SK-N-SH (cell line): Measurements from ENCODE around the gene CLEC18B. TPM values are rescaled to one million over a fixed set of nuclear protein-coding genes. Genes with fewer than 3 reads are reported as not detected.
"Not testable (repeated sequence)": the region's sequence is repeated elsewhere in the genome, so short reads cannot be mapped to it uniquely, and the experiment has no call there.

Experiments
- CTCF ChIA-PET: fragments of 300-600, 350-600 bp; formaldehyde crosslinking; extraction: SDS; loops from one replicate; lab custom pipeline; 2021; lab: Yijun Ruan, JAX
- POLR2A ChIA-PET: fragments of 350-600 bp; sonication (Branson Sonifier 250); formaldehyde crosslinking; extraction: SDS; loops from one replicate; lab custom pipeline; 2020; ENCODE audit warnings: antibody characterized with exemption, inconsistent platforms; lab: Yijun Ruan, JAX
- DNase-seq: peaks from one replicate; pipeline ENCODE4 v3.0.0; 2012
- H2AFZ ChIP-seq: fragments of 200-600 bp; sonication (generic); 2 replicates; pipeline ENCODE4 v1.8.1; 2016; ENCODE audit warnings: antibody characterized with exemption, mild to moderate bottlenecking, low read depth
- H3F3A ChIP-seq: fragments of 200-600 bp; sonication (generic); replicated peaks from 2 replicates; pipeline ENCODE3; 2016; ENCODE audit warnings: antibody characterized with exemption, mild to moderate bottlenecking; ENCODE audit not compliant: insufficient read depth
- H3K27ac ChIP-seq, 2 experiments: fragments of 200-500 bp in 1 of 2; fragments of 200-600 bp in 1 of 2; sonication (Bioruptor generic) in 1 of 2; sonication (generic), shearing (Covaris generic) in 1 of 2; 2 replicates each; pipeline versions ENCODE4 v1.5.1 to v1.6.1; 2014 to 2016; ENCODE audit warnings: low read depth in 2 of 2, inconsistent platforms in 1 of 2, low read length in 1 of 2, mild to moderate bottlenecking in 1 of 2, mixed read lengths in 1 of 2
- H3K27me3 ChIP-seq: fragments of 200-600 bp; sonication (generic), shearing (Covaris generic); 2 replicates; pipeline ENCODE4 v1.6.1; 2016; ENCODE audit warnings: mixed run types; ENCODE audit not compliant: insufficient read depth
- H3K36me3 ChIP-seq, 2 experiments: fragments of 200-500 bp in 1 of 2; fragments of 200-600 bp in 1 of 2; sonication (Bioruptor generic) in 1 of 2; sonication (generic) in 1 of 2; replicated peaks in 1 of 2; 2 replicates each; pipeline versions ENCODE3 to v1.5.1; 2014 to 2016; ENCODE audit warnings: low read length in 1 of 2, mild to moderate bottlenecking in 1 of 2; ENCODE audit not compliant: insufficient read depth in 2 of 2, control insufficient read depth in 1 of 2
- H3K4me1 ChIP-seq, 2 experiments: fragments of 200-500 bp in 1 of 2; fragments of 200-600 bp in 1 of 2; sonication (Bioruptor generic) in 1 of 2; sonication (generic), shearing (Covaris generic) in 1 of 2; 2 replicates each; pipeline versions ENCODE4 v1.5.1 to v1.6.1; 2014 to 2016; ENCODE audit warnings: low read depth in 1 of 2, low read length in 1 of 2, mixed run types in 1 of 2; ENCODE audit not compliant: insufficient read depth in 2 of 2, control insufficient read depth in 1 of 2
- H3K4me2 ChIP-seq: fragments of 200-600 bp; sonication (generic), shearing (Covaris generic); 2 replicates; pipeline ENCODE4 v1.6.1; 2017; ENCODE audit warnings: mixed run types
- H3K4me3 ChIP-seq, 2 experiments: fragments of 200-500 bp in 1 of 2; fragments of 200-600 bp in 1 of 2; sonication (Bioruptor generic) in 1 of 2; sonication (generic), shearing (Covaris generic) in 1 of 2; 2 replicates each; pipeline versions ENCODE4 v1.5.1 to v1.8.1; 2014 to 2016; ENCODE audit warnings: low read depth in 2 of 2, inconsistent platforms in 1 of 2, low read length in 1 of 2, mild to moderate bottlenecking in 1 of 2, mixed read lengths in 1 of 2, moderate library complexity in 1 of 2
- H3K79me2 ChIP-seq: fragments of 200-600 bp; sonication (generic); 2 replicates; pipeline ENCODE4 v1.8.1; 2017; ENCODE audit warnings: mild to moderate bottlenecking; ENCODE audit not compliant: insufficient read depth
- H3K9ac ChIP-seq: fragments of 200-600 bp; sonication (generic); 2 replicates; pipeline ENCODE4 v1.6.1; 2017; ENCODE audit warnings: mixed run types
- H3K9me2 ChIP-seq: fragments of 200-600 bp; sonication (generic); 2 replicates; pipeline ENCODE4 v1.6.1; 2017; ENCODE audit warnings: mixed run types
- H3K9me3 ChIP-seq: fragments of 200-600 bp; sonication (generic); 2 replicates; pipeline ENCODE4 v1.6.1; 2017; ENCODE audit warnings: mixed run types, mild to moderate bottlenecking, moderate library complexity
- H4K20me1 ChIP-seq: fragments of 200-600 bp; sonication (generic); 2 replicates; pipeline ENCODE4 v1.6.1; 2017; ENCODE audit warnings: mild to moderate bottlenecking, mixed run types; ENCODE audit not compliant: insufficient read depth
- WGBS: methylation state at CpG from one replicate; pipeline ENCODE4 v1.1.6; 2017; ENCODE audit warnings: low lambda C conversion rate; 5-methylcytosine and 5-hydroxymethylcytosine counted together
- polyA plus RNA-seq, 3 experiments: library from polyadenylated mRNA; depleted of rRNA; stranded (reverse); fragments of >200 nt; gene quantifications; 2 replicates each; pipeline ENCODE4 v1.2.3, GENCODE V29; 2012

Gene CLEC18B
- polyA plus RNA-seq, 1 of the 3 experiments (the other 2 are of a cell fraction) = 0.10 TPM

GRCh38 chr16:74410981-74411380 is 10.3 kb downstream of the CLEC18B start:
- H3K9me2 ChIP-seq, POLR2A ChIA-PET, H3K4me1 ChIP-seq, H3F3A ChIP-seq, H3K4me2 ChIP-seq, H3K27me3 ChIP-seq, H3K4me3 ChIP-seq, CTCF ChIA-PET, H3K9ac ChIP-seq, H2AFZ ChIP-seq, H3K79me2 ChIP-seq, H3K36me3 ChIP-seq, H3K27ac ChIP-seq, DNase-seq, H3K9me3 ChIP-seq, H4K20me1 ChIP-seq: not testable (repeated sequence)
- WGBS = 61% methylated on average over 3 of the region's 9 CpGs

- H3K9ac ChIP-seq, H3K4me3 ChIP-seq, DNase-seq, H3K36me3 ChIP-seq, H3K9me3 ChIP-seq, H3K9me2 ChIP-seq, CTCF ChIA-PET, H3F3A ChIP-seq, H3K4me1 ChIP-seq, H4K20me1 ChIP-seq, H3K27ac ChIP-seq, H2AFZ ChIP-seq, H3K4me2 ChIP-seq, H3K79me2 ChIP-seq, H3K27me3 ChIP-seq, POLR2A ChIA-PET: not testable (repeated sequence)
- 58% methylated on average over 11 of the region's 18 CpGs for WGBS
Observed at GRCh38 chr16:74410057-74410957, 11.0 kb downstream of the CLEC18B start.

GRCh38 chr16:74409185-74409981 is 11.9 kb downstream of the CLEC18B start:
- H3K4me1 ChIP-seq, H3K9ac ChIP-seq, H3K79me2 ChIP-seq, H3K27ac ChIP-seq, H3K36me3 ChIP-seq, H2AFZ ChIP-seq, H3F3A ChIP-seq, H4K20me1 ChIP-seq, H3K4me2 ChIP-seq, DNase-seq, H3K9me3 ChIP-seq, POLR2A ChIA-PET, H3K27me3 ChIP-seq, H3K9me2 ChIP-seq, H3K4me3 ChIP-seq, CTCF ChIA-PET: not testable (repeated sequence)
- WGBS = 73% methylated on average over 4 of the region's 15 CpGs

GRCh38 chr16:74407362-74407705 is 13.9 kb downstream of the CLEC18B start:
- H2AFZ ChIP-seq, H3K4me3 ChIP-seq, DNase-seq, H4K20me1 ChIP-seq, H3K27me3 ChIP-seq, CTCF ChIA-PET, H3K36me3 ChIP-seq, H3K4me1 ChIP-seq, H3K79me2 ChIP-seq, H3K9me2 ChIP-seq, POLR2A ChIA-PET, H3K9me3 ChIP-seq, H3F3A ChIP-seq, H3K4me2 ChIP-seq, H3K27ac ChIP-seq, H3K9ac ChIP-seq: not testable (repeated sequence)
- WGBS = 98% methylated on average over 11 of the region's 23 CpGs

- H3K4me3 ChIP-seq, H3K27me3 ChIP-seq, H3K9me3 ChIP-seq, CTCF ChIA-PET, H3K4me1 ChIP-seq, H3K4me2 ChIP-seq, H3F3A ChIP-seq, H3K79me2 ChIP-seq, H2AFZ ChIP-seq, H3K27ac ChIP-seq, H3K36me3 ChIP-seq, H4K20me1 ChIP-seq, H3K9ac ChIP-seq, DNase-seq, H3K9me2 ChIP-seq, POLR2A ChIA-PET: not testable (repeated sequence)
- WGBS = no CpG with 5 or more reads among the region's 71 CpGs
Observed at GRCh38 chr16:74406600-74407361, 14.5 kb downstream of the CLEC18B start.
